GM19025 (cell line): ENCODE data around the gene PFDN4.
A peak's percentile ranks its signal among the peaks of the same experiment; 100 is the strongest.
"Not testable (repeated sequence)": the region's sequence is repeated elsewhere in the genome, so short reads cannot be mapped to it uniquely, and the experiment has no call there.

Source experiments
- ATAC-seq: cut with Tn5 transposase; IDR thresholded peaks from one replicate; pipeline ENCODE4 v1.9.1; 2021; ENCODE audit warnings: mild to moderate bottlenecking, low read depth, moderate library complexity; ENCODE audit not compliant: unreplicated experiment

PFDN4 gene

DNA sequence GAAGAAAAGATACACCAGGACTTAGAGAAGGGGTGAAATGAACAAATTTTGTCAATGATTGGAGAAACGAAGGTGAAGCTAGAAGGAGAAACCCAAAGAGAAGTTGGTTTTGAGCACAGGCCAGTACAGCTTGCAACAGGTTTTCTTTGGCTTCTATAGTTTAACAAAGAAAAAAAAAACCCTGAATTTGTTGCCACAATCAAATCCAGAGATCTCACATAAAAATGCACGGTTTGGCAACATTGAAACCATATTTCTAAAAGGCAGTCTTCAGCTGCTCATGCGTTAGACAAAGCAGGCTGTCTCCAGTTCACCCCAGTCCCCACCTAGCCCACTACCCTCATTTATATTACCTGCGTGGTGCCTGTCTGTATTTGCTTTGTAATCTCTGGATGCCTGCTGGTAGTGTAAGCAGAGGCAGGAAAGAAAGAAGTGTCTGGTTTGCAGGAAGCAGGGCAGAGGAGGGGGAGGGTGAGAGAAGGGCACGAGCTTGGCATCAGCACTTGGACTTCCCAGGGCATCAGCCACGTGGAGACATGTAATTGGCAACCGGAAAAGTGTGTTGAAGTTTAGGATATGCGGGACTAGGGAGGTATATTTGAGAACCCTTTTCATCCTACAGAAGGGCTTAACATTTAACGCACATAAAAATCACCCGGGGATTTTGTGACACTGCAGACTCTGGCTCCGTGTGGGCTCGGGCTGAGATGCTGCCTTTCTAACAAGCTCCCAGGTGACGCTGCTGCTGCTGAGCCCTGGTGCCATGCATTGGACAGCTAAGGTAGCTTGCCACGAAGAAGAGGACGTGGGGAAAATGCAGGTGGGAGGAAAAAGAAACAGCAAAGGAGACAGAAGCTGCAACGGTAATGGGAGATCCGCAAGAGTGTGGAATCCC, 14.4 kb downstream of the PFDN4 start:
- no peak for ATAC-seq

DNA sequence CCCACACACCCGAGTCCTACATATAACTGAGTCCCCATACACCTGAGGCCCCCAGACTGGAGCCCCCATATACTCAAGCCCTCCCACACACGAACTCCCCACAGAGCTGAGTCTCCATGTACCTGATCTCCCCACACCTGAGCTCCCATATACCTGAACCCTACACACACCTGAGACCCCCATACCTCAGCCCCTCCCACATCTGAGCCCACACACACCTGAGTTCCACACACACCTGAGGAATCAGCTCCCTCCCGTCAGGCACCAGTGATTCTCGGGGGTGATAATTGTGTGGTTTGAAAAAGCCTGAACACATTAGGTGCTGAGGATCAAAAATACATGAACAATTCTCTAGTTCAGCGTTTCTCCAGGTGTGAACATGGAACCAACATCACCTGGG, 15.4 kb downstream of the PFDN4 start:
- ATAC-seq = no peak

DNA sequence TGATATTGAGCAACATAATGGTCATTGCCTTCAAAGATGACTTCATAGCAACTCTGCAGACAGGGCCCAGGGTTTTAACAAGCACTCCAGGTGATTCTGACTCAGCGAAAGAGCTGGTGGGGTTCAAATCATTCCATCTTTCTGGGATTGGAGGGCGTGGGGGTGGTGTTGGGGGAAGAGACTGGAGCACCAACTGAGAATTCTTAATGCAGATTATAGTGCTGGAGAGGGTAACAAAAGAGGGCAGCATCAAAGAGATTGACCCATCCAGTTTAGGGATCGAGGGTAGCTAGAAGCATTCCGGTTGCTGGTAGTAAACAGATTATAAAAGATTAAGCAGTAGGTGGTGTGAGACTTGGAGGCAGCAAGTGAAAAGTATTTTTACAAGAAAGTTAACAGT, 15.9 kb downstream of the PFDN4 start:
- ATAC-seq = no peak

DNA sequence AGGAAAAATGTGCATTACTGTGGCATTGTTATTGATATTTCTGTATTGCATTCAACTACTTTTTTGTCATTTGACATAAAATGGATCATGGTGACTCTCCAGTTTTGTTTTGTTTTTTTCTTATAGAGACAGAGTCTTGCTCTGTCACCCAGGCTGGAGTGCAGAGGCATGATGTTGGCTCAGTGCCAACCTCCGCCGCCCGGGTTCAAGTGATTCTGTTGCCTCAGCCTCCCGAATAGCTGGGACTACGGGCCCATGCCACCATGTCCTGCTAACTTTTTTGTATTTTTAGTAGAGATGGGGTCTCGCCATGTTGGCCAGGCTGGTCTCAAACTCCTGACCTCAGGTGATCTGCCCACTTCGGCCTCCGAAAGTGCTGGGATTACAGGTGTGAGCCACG, 16.8 kb downstream of the PFDN4 start:
- ATAC-seq = not testable (repeated sequence)

DNA sequence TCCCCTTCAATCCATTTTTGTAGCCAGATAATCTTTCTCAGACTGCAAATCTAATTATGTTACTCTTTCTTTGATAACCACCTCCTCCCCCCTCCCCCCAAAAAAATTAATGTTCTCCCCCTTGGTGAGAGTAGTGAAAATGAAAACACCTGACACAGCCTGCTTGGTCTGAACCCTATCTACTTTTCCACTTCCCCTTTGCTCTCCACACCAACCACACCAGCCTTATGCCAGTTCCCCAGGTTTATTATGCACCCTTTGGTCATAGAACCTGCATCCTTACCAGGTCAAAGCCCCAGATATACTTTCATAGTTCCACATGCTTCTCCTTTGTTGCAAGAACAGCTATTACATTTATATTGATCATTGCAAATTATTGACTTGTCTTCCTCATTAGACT, 19.4 kb downstream of the PFDN4 start:
- ATAC-seq = peak; percentile 91

DNA sequence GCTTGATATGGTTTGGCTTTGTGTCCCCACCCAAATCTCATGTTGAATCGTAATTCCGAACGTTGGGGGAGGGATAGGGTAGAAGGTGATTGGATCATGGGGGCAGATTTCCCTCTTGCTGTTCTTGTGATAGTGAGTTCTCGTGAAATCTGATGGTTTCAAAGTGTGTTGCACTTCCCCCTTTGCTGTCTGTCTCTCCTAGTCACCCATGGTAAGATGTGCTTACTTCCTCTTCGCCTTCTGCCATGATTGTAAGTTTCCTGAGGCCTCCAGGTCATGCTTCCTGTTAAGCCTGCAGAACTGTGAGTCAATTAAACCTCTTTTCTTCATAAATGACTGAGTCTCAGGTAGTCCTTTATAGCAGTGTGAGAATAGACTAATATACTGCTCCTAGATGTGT, 19.9 kb downstream of the PFDN4 start:
- ATAC-seq = no peak

DNA sequence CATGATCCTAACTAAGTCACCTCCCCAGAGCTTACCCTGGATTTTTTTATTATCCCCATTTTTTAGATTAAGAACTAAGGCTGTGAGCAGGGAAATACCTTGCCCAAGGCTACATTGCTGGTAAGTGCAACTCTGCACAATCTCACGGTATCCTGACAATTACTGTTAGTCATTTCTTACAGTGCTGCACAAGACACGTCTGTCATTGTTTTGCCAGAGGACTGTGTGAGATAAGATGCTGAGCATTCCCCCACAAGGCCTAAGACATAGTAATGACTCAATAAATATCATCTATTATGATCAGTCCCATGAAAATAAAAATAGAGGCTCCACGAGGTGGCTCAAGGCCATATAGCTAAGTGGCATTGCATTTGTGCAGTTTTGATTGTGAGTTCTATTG, 21.0 kb downstream of the PFDN4 start:
- no peak for ATAC-seq

DNA sequence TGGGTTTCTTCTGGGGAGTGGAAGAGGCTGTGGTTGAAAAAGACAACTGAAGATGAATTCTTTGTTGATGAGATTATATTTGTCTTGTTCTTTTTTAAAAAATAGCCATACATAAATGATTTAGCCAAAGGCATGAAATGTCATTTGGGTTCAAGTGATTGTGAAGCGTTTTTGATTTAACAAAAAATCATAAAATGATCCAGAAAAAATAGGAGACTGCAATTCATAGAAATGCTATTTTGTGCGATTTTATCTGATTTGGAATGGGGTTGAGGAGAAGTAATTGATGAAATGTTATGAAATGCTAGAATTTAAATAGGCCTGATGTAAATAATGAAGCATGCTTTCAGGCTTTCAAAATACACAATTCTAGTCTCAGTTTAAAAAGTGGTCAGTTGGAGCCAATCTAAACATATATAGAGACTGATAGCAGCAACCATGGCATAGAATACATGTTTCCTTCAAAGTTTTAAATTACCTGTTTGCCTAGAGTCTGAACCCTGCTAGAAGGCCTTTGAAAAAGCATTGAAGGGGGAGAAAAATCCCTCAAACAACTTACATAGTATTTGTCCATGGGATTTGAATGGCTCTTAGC, 21.8 kb downstream of the PFDN4 start:
- ATAC-seq = no peak

DNA sequence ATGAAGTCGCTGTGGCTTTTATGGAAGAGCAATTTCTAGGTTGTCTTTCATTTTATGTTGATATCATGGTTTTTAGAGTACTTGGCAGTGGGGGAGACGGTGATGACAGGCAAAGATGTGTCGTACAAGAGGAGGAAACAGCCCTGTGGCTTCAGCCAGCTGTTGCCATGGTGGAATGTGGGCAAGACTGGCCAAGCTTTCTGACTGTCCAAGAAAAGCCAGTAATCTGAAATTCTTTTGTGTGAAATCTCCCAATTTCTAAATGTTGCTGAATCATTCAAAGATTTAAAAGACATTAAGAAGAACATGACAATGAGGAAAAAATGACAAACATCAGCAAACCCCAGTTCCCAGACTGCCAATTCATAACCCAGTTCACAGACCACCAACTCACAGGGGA, 23.1 kb downstream of the PFDN4 start:
- no peak for ATAC-seq

DNA sequence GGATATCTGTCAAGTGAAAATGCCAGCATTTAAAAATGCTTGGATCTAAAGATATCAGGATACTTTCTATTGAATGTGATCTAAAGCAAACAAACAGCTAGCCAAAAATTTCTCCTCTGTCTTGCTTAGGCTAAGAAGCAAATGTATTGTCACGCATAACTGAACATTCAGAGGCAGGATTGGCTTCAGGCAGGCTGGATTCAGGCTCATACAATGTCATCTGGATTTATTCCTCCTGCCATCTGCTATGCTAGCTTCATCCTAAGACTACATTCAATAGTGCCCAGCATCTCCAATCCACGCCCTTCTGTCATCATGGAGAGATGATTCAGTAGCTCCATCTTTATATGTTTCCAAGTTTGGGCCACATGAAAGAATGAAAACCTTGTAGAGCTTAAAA, 27.1 kb downstream of the PFDN4 start:
- no peak for ATAC-seq

DNA sequence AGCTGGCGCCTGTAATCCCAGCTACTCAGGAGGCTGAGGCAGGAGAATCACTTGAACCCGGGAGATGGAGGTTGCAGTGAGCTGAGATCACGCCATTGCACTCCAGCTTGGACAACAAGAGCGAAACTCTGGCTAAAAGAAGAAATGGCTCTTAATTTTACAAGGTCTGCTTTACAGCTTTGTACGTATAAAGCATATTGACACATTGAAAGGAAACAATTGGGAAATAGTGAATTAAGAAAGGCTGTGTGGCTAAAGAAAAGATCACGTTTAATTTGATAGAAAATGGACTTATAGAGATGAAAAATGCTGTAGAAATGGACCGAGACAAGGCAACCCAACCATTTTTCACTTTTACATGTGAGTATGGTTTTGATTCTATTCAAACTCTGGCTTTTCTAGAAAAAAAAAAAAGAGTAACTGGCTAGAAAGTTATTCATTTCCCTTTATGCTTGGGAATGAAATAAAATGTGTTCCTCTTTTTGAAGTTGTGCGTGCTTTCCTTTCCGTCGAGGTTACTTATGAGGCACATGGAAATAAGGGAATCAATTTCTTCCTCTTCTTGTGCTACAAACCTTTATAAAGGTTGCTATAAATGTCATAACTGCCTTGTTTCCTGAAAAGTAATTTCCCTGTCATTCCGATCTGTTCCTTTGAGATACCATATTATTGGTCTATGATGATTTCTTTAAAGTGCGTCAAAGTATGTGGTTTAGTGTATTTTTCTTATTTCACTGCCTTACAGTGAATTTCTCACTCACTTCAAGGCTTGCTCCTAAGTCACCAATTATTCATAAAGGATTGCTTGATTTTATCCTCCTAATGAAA, 29.4 kb downstream of the PFDN4 start:
- no peak for ATAC-seq

DNA sequence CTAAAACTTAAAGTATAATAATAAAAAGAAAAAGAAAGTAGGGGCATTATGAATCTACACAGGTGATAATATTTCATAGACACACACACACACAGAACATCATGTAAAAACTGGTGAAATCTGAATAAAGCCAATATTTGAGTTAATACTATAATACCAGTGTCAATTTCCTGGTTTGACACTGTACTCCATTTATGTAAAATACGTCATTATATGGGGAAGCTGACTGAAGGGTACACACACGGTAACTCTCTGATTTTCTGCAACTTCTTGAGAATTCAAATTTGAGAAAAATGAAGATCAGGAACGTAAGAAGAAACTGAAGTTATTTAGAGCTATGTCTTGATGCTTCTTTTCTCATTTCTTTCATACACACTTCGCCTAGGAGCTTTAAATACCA, 36.2 kb downstream of the PFDN4 start:
- no peak for ATAC-seq

DNA sequence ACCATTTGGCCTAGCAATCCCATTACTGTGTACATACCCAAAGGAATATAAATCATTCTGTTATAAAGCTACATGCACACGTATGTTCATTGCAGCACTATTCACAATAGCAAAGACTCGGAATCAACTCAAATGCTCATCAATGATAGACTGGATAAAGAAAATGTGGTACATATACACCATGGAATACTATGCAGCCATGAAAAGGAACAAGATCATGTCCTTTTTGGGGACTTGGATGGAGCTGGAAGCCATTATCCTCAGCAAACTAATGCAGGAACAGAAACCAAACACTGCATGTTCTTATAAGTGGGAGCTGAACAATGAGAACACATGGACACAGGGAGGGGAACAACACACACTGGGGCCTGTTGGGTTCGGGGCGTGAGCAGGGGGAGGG, 40.8 kb downstream of the PFDN4 start:
- not testable (repeated sequence) for ATAC-seq

DNA sequence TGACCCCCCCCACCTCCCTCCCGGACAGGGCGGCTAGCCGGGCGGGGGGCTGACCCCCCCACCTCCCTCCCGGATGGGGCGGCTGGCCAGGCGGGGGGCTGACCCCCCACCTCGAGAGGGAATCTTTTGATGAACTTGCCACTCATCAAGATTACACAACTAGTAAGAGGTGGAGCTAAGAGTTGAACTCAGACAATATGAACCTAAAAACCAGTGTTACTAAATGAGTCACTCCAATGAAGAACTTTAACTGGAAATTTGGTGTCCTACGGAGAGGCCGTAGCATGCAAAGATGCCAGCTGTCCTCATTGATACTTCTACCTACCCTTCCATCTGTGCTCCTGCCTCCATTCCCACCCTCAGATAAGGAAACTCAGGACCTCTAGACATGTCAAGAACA, 42.8 kb downstream of the PFDN4 start:
- no peak for ATAC-seq

DNA sequence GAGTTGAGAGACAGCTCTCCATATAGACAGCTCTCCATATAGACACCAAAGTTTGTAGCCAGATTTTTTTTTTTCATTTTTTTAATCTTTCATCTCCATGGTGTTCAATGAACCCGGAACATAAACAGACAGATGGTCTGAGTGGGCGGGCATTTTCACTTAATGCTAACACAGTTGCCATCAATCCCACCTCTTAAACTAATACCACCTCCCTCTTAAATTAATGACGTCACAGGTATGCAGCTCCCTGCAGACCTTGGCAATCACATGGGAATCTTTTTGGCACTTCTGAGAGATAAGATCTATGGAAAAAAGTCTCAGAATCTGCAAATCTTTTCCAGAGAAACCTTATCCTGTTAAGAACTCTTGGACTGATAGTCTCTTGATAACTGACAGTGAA, 43.2 kb downstream of the PFDN4 start:
- no peak for ATAC-seq

DNA sequence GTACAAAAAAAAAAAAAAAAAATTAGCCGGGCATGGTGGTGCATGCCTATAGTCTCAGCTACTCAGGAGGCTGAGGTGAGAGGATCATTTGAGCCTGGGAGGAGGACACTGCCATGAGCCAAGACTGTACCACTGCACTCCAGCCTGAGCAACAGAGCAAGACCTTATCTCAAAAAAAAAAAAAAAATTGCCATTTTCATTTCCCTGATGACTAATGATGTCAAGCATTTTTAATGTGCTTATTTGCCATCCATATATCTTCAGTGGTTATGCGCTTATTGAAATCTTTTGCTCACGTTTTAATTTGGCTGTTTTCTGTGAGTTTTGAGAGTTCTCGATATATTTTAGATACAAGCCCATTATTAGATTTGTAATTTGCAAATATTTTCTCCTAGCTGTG, 46.7 kb downstream of the PFDN4 start:
- ATAC-seq = no peak

DNA sequence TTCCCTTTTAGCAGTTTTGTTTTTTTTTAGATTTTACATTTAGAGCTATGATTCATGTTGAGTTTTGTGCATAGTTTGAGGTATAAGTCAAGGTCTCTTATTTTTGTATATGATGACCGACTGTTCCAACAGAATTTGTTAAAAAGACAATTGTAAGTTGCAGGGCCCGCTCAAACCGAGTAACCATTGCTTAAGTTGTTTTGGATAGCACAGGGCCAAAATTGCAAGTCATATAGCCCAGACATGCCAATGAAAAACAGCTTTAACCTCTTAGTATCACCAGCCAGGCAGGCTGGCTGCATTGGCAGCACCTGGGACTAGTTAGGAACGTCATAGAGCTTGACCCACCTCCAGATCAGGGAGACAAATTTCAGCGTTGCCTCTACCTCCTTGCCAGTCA, 47.3 kb downstream of the PFDN4 start:
- no peak for ATAC-seq

DNA sequence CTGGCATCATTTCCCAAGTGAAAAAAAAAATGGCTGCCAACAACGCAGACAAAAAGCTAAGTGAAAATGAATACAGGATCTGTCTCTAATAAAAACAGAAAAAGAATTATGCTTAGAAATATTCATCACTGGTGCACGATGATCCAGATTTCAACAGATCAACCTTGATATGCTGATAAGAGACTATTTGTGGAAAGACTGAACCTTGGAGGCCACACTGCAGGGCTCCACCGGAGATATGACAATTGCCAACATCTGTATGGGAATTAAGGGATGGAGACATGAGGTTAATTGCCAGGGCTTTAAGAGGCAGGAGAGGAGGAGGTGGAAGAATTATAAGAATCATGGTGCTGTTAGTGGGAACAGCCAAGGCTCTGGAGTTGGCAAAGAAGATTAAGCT, 48.3 kb downstream of the PFDN4 start:
- ATAC-seq = no peak

DNA sequence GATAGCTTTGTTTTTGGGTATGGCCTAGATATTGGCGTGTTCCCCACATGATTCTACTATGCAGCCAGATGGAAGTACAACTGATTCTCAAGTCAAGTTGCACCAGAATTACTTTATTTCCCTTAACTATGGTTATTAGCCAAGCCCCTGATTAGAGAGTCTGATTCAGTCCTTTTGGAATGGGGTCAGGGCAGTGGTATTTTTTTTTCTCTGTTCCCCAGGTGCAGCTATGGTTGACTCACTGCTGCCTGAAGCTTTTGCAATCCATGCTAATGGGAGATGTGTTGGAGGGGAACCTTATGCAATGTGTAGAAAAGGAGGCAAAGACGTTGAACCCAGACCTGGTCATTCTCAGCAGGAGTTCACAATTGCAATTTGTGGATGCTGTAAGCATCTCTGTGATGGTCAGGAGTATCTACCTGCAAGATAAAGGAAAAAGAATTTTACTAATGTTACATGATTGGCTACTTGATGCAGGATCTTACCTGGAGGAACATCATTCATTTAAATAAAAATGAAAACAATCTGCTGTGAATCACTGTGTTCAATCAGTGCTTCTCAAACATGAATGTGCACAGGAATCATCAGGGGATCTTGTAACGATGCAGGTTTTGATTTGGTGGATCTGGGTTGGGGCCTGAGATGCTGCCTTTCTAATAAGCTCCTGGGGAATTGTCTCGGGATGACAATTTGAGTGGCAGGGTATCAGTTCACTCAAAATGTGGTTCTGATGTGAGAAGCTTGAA, 49.4 kb downstream of the PFDN4 start:
- ATAC-seq = no peak

DNA sequence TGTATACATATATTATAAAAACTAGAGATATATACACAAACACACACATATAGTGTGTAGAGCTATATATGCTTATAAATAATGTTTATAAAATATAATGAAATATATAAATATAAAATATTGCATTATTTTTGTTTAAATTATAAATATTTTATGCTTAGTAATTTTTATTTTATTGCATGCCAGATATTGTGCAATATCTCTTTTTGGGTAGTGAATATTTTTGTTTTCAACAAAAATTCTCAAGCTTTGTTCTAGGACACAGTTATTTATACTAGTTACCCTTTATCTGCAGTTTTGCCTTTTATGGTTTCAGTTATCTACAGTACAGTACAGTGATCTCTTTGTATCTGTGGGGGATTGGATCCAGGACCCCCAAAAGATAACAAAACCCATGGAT, 52.2 kb downstream of the PFDN4 start:
- ATAC-seq = no peak

DNA sequence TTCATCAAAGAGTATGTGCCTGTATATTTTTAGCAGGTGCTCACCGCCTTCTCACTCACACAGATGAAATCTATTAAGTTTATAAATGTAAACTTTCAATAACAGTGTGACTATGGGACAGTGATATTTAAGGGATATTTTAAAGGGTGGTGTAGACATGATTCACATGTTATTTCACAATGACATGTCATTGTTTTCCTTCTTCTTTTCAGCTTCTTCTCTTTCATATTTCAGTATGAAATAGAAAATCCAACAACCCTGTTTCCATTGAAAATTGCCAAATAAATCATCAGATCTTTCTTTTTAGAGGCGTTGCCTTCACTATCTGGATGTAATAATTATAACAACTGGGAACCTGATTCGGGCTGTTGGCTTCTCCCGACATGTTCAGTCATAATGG, 54.8 kb downstream of the PFDN4 start:
- ATAC-seq = no peak
